IPS DF 6.9 (cell line): ENCODE measurements around the gene SLC18B1.
A peak's percentile ranks its signal among the peaks of the same experiment; 100 is the strongest.

ENCODE experiments used
- DNase-seq: peaks from one replicate; pipeline ENCODE4 v3.0.0-alpha.2; 2013; ENCODE audit warnings: low read depth, low spot score
- H3K27ac ChIP-seq: one replicate; pipeline ENCODE4 v1.5.1; 2013; ENCODE audit warnings: low read length, control low read depth
- H3K27me3 ChIP-seq: 2 replicates; pipeline ENCODE4 v1.6.1; 2013; ENCODE audit warnings: mild to moderate bottlenecking, low read length; ENCODE audit not compliant: control insufficient read depth, insufficient read depth
- H3K36me3 ChIP-seq: 2 replicates; pipeline ENCODE4 v1.6.1; 2013; ENCODE audit warnings: low read length; ENCODE audit not compliant: control insufficient read depth, insufficient read depth
- H3K4me1 ChIP-seq: 2 replicates; pipeline ENCODE4 v1.6.1; 2013; ENCODE audit warnings: low read length; ENCODE audit not compliant: control insufficient read depth, insufficient read depth
- H3K4me3 ChIP-seq: 2 replicates; pipeline ENCODE4 v1.5.1; 2013; ENCODE audit warnings: mild to moderate bottlenecking, low read length
- H3K9me3 ChIP-seq: 2 replicates; pipeline ENCODE4 v1.6.1; 2013; ENCODE audit warnings: low read length, inconsistent platforms; ENCODE audit not compliant: control insufficient read depth, insufficient read depth
- WGBS: extraction: QIAGEN DNeasy Blood & Tissue Kit; methylation state at CpG from one replicate; pipeline ENCODE4 v1.1.7; 2013; ENCODE audit warnings: mixed read lengths, missing lambda C conversion rate; ENCODE audit not compliant: insufficient read length, insufficient coverage; 5-methylcytosine and 5-hydroxymethylcytosine counted together

Gene SLC18B1

GRCh38 chr6:132797951-132798868 lies at the start of gene SLC18B1:
SLC18B1 (minus strand) TSS chr6:132798637; CDS start chr6:132798456, 181 bp downstream.
- H3K4me3 ChIP-seq, result peak within 1 kb of the TSS; percentile 60; the same call in 1 of the 2 replicates

GRCh38 chr6:132843316-132844035 lies 45.0 kb upstream of the SLC18B1 start:
- no peak for DNase-seq
- no CpG with 5 or more reads among the region's 8 CpGs for WGBS
- no peaks in the 10 kb centered on the region for H3K4me1 ChIP-seq
- no peaks in the 10 kb centered on the region for H3K9me3 ChIP-seq
- no peaks in the 10 kb centered on the region for H3K27me3 ChIP-seq
- H3K36me3 ChIP-seq, result no peaks in the 10 kb centered on the region
- no peak overlapping the region for H3K4me3 ChIP-seq
- no peak overlapping the region for H3K27ac ChIP-seq

More at GRCh38 chr6:132797951-132798868, at the start of gene SLC18B1:
- H3K36me3 ChIP-seq, result no peaks in the 10 kb centered on the region
- no peaks in the 10 kb centered on the region for H3K27me3 ChIP-seq
- H3K27ac ChIP-seq, result no peak within 1 kb of the TSS
- no peaks in the 10 kb centered on the region for H3K9me3 ChIP-seq
- no peak for DNase-seq
- H3K4me1 ChIP-seq, result no peaks in the 10 kb centered on the region
- no CpG with 5 or more reads among the region's 41 CpGs for WGBS

GRCh38 chr6:132841966-132842365 lies 43.5 kb upstream of the SLC18B1 start:
- Histone ChIP-seq H3K27me3 (no peaks in the 10 kb centered on the region), H3K9me3 (no peaks in the 10 kb centered on the region), H3K4me3 (no peak overlapping the region), H3K4me1 (no peaks in the 10 kb centered on the region), H3K36me3 (no peaks in the 10 kb centered on the region), H3K27ac (no peak overlapping the region)
- DNase-seq, result no peak
- WGBS, result no CpG with 5 or more reads among the region's 1 CpG

GRCh38 chr6:132832891-132833290 lies 34.5 kb upstream of the SLC18B1 start:
- no peaks in the 10 kb centered on the region for H3K27me3 ChIP-seq
- DNase-seq, result no peak
- H3K4me1 ChIP-seq, result no peaks in the 10 kb centered on the region
- no peak overlapping the region for H3K4me3 ChIP-seq
- no peaks in the 10 kb centered on the region for H3K36me3 ChIP-seq
- H3K27ac ChIP-seq, result no peak overlapping the region
- no CpG with 5 or more reads among the region's 6 CpGs for WGBS
- H3K9me3 ChIP-seq, result no peaks in the 10 kb centered on the region

- H3K27ac ChIP-seq, result no peak overlapping the region
- WGBS, result no CpG with 5 or more reads among the region's 3 CpGs
- H3K9me3 ChIP-seq, result no peaks in the 10 kb centered on the region
- no peaks in the 10 kb centered on the region for H3K36me3 ChIP-seq
- no peaks in the 10 kb centered on the region for H3K4me1 ChIP-seq
- no peak for DNase-seq
- no peak overlapping the region for H3K4me3 ChIP-seq
- H3K27me3 ChIP-seq, result no peaks in the 10 kb centered on the region
Measured at GRCh38 chr6:132830334-132830751, 31.9 kb upstream of the SLC18B1 start.

- DNase-seq, result no peak
- H3K27me3 ChIP-seq, result no peaks in the 10 kb centered on the region
- WGBS, result no CpG with 5 or more reads among the region's 5 CpGs
- peaks cover 2% of the 10 kb centered on the region; the same call in 1 of the 2 replicates for H3K4me1 ChIP-seq
- H3K36me3 ChIP-seq, result peaks cover 22% of the 10 kb centered on the region; the same call in 1 of the 2 replicates
- H3K9me3 ChIP-seq, result no peaks in the 10 kb centered on the region
- no peak overlapping the region for H3K4me3 ChIP-seq
- no peak overlapping the region for H3K27ac ChIP-seq
Measured at GRCh38 chr6:132820629-132821381, 22.4 kb upstream of the SLC18B1 start.

GRCh38 chr6:132819405-132820161 lies 21.1 kb upstream of the SLC18B1 start:
- DNase-seq, result no peak
- no peaks in the 10 kb centered on the region for H3K9me3 ChIP-seq
- no peaks in the 10 kb centered on the region for H3K27me3 ChIP-seq
- no peak overlapping the region for H3K27ac ChIP-seq
- H3K4me1 ChIP-seq, result peaks cover 2% of the 10 kb centered on the region; the same call in 1 of the 2 replicates
- H3K36me3 ChIP-seq, result peaks cover 27% of the 10 kb centered on the region; the same call in 1 of the 2 replicates
- WGBS, result no CpG with 5 or more reads among the region's 4 CpGs
- no peak overlapping the region for H3K4me3 ChIP-seq

- no peaks in the 10 kb centered on the region for H3K9me3 ChIP-seq
- H3K27ac ChIP-seq, result no peak overlapping the region
- no peaks in the 10 kb centered on the region for H3K27me3 ChIP-seq
- no CpG with 5 or more reads among the region's 6 CpGs for WGBS
- peaks cover 2% of the 10 kb centered on the region; the same call in 1 of the 2 replicates for H3K4me1 ChIP-seq
- DNase-seq, result no peak
- peaks cover 27% of the 10 kb centered on the region; the same call in 1 of the 2 replicates for H3K36me3 ChIP-seq
- no peak overlapping the region for H3K4me3 ChIP-seq
Measured at GRCh38 chr6:132818404-132819359, 20.2 kb upstream of the SLC18B1 start.
